Stimulated activated CD4-positive, alpha-beta T cell treated with anti-CD3 and anti-CD28 coated beads, Interleukin-4, amount 100 ng/mL, for 24 hours (primary cell): ENCODE data around the gene MTA1.

Experiments
- DNase-seq: peaks from one replicate; pipeline ENCODE4 v3.0.0-alpha.2; 2020

Gene MTA1

DNA sequence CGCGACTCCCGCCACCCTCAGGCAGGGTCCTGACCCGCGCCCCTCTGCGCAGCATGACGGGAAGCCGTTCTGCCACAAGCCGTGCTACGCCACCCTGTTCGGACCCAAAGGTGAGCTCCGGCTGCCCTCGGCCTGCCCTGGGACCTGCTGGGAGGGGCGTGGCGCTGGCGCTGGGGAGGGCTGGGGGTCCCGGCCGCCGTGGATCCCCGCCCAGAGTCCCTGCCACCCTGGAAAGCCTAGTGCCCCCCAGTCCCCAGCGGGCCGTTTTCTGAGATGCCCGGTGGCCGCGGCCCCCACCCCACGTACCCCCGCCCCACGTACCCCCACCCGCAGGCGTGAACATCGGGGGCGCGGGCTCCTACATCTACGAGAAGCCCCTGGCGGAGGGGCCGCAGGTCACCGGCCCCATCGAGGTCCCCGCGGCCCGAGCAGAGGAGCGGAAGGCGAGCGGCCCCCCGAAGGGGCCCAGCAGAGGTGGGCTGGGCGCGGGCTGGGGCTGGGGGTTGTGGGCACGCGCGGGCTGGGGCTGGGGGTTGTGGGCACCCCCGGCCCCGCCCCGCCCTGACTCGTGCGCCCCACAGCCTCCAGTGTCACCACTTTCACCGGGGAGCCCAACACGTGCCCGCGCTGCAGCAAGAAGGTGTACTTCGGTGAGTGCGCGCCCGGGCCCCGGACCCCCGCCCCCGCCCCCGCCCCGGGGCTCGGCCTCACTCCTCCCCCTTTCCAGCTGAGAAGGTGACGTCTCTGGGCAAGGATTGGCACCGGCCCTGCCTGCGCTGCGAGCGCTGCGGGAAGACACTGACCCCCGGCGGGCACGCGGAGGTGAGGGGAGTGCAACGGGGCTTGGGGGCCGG is 59.0 kb downstream of the MTA1 start:
- no peak for DNase-seq

DNA sequence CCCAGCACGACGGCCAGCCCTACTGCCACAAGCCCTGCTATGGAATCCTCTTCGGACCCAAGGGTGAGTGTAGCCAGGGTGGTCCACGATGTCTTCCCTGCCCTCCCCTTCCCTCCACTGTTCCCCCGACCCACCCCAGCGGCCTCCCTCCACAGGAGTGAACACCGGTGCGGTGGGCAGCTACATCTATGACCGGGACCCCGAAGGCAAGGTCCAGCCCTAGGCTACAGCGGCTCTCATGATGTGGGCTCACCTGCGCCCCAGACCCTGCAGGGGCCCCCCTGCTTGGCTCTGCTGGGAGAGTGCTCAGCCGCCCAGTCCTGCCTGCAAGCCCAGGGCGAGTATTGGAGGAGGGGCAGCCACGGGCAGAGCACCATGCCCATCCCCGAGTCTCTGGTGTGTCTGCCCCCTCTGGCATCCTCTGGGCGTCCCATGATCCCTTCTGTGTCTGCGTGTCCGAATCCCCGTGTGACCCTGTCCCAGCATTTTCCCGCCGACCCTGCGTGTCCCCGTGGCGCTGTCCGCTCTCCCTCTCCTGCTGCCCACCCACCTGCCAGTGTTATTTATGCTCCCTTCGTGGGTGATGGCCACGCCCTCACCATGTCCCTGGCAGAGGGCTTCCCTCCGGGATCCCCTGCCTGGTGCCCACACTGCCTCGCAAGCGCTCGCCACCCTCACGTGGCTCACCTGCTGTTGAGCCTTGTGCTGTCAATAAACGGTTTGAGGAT is 60.0 kb downstream of the MTA1 start:
- no peak for DNase-seq

DNA sequence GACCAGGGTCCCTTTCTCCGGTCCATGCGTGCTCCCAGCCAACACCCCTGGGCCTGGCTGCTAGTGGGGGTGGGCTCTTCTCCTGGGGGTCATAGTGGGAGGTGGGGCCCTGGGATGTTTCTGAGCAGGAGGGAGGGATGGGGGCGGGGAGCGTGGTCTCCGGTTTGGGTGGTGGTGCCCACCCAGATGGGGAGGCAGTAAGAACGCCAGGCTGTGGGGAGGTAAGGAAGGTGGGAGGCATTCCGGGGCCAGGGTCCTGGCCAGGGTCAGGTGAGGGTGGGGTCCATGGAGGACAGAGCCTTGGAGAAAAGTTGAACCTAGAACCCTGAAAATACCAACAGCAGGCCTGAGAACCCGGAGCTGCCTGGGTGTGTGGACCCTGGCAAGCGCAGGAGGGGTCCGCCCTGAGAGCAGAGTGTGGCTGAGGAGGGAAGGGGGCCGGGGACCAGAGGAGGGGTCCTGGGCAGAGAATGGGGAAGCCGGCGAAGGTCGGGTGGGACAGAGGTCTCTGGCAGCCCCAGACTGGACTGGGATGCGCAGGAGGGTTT is 60.6 kb downstream of the MTA1 start:
- no peak for DNase-seq

DNA sequence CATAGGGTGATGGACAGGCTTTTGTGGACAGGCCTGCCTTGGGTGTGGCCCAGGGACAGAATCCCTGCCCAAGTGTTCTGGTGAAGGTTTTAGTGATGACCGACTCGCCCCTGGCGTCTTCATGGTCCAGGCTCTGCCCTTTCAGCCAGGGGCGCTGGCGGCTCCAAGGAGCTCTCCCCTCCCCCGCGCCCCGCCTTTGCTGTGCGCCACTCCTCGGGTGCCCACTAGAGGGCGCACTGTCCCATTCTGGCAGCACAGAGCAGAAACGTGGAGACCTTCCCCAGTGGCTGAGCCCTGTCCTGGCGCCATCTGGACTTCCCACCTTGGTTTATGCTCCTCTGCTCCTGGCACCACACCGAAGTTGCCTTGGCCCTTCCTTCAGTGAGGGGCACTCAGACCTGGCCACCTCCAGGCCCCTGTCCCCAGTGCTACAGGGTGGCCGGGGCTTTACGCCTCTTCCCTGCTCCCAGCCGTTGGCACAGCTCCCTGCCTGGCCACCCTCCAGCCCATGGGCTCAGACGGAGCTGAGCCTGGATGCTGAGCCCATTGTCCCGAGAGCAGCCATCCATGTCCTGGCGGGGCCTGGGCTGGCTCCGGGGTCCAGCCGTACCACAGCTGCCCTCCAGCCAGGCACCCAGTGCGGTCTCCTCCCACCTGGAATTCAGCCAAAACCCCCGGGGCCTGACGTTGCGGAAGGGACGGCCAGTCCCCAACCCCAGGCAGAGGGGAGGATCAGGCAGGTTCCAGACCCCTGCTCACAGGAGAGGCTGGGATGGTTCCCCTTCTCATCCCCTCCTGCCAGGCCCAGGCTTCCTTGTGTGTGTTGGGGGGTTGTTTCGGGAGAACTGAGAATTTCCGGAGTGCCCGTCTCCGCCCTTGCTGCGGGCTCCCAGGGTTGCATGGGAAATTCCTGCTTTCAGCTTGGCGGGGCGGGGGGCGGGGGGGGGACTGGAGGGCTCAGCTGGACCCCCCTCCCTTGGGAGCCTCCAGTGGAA is 61.5 kb downstream of the MTA1 start:
- peak; percentile 90 for DNase-seq

DNA sequence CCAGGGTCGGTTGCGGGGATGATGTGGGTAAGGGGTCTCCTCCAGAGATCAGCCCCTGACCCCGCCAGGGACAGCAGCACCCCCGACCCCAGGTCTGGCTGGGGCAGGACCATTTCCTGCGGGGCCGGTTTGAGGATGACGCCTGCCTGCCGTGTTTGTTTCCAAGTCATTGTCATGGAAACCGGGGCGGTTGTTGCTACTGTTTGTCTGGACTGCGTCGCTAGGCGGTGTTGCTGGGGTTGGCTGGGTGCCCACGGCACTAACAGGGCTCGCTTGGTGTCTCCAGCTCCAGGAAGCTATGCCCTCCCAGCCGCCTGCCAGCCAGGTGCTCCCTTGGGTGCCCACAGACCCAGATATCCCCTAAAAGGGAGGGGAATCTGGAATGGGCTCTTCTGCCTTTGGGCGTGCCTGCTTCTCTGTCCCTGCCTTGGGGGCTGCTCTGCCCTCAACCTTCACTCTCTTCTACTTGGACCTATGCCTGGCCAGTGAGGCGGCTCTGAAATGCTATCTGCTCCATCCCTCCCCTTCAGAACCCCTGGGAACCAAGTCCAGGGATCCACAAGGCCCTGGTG is 62.3 kb downstream of the MTA1 start:
- peak; percentile 93 for DNase-seq

DNA sequence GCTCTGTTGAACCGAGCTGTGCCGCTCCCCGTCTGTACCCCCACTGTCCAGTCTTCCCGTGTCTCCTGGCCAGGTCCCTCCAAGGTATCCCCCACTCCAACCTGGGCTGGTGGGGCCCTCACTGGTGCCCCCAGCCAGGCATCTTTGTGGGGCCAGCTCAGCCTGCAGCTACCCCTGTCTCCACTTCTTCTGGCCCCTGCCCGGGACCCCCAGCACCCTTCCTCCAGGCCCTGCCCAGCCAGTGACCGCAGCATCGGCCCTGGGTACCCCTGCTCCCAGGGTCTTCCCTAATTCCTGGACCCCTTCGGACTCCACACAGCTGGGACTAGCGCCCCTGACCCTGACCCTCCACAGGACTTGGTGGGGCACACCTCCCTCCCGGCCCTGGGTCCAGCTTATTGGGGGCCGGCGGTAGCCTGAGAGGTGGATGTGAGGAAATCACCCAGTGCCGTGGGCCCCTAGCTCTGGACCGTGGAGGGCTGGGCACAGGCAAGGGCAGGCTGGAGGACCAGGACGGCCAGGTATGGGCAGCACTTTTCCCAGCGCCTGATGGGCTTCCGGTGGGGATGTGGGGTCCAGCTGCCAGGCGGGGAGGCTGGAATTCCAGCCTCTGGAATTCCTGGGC is 63.0 kb downstream of the MTA1 start:
- no peak for DNase-seq

DNA sequence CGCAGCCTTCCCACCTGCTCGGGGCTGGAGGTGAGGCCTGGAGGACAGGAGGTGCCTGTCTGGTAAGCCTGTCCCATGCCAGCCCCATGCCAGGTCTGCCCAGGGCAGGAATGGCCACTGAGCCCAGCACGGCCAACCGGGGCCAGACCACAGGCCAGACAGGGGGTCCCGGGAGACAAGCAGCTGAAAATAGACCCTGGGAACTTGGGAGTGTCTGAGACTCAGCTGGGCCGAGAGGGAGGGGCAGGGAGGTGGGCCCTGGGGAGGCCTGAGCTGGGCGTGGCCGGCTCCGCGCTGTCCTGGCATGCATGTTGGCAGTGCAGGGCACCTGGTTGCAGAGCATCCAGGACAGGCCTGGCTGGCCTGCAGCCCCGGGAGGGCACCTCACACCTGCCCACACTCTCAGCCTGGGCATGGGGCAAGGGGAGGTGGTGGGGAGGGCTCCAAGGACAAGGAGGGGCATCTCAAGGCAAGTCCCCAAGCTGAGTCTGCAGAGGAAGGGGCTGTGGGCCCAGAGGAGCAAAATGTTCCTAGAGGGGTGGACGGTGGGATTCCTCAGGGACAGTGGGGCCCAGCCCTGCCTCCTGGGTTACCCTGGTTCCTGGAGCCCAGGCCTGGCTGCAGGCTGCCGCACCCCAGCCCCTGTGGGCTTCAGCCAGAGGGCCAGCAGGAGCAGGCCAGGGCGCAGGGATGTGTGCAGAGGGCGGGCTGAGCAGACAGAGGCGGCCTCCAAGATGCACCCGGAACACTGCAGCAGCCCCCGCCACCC is 63.9 kb downstream of the MTA1 start:
- no peak for DNase-seq

DNA sequence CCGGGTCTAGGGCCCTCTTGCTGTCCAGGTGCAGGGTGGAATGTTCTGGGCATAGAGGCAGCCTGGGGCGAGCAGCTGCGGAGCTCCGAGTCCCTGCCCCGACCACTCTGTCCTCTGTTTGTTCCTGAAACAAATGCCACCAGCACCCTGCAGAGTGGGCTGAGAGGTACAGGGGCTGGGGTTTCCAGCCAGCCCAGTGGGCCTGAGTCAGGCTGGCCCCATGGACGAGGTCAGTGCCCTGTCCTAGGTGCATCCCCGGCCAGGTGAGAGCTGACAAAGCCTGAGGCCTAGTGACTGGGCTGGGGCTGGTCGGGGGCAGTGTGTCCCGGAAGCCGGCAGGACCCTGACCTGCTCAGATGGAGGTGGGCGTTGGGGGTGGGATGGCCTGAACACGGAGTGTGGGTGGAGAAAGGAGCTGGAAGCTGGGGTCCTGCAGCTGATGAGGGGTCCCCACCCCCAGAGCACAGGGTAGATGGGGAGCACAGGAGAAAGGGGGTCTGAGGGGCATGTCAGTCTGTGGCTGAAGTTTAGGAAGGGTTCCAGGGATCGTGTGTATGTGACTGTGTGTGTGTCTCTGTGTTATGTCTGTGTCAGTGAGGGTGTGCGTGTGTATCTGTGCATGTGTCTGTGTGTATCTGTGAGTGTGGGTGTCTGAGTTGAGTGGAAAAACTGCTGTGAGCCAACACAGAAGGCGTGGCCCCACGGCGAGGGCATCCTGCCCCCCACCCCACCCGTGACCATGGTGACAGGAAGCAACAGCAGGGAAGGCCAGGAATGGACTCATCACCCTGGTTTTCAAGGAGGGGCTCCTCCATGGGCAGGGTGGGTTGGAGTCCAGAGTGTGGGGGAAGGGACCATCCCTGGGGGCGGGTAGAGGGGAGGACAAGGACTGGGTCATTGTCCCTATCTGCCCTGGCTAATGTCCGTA is 64.7 kb downstream of the MTA1 start:
- peak; percentile 54 for DNase-seq

DNA sequence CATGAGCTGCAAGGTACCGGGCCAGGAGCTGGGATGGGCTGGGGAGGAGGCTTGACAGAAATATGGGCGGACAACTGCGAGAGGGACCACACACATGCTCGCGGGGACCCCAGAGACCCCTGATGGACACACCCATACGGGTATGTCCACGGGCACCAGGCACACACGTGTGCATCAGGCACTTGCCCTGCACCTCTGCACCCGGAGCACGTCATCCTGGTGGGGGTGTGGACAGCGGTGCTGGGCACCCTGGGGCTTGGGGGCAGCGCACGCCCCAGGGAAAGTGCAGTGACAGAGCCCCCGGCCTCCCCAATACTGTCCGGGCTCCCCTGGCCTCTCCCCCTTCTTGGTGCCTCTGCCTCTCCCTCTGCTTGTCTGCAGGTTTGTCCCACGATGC is 65.4 kb downstream of the MTA1 start:
- no peak for DNase-seq

DNA sequence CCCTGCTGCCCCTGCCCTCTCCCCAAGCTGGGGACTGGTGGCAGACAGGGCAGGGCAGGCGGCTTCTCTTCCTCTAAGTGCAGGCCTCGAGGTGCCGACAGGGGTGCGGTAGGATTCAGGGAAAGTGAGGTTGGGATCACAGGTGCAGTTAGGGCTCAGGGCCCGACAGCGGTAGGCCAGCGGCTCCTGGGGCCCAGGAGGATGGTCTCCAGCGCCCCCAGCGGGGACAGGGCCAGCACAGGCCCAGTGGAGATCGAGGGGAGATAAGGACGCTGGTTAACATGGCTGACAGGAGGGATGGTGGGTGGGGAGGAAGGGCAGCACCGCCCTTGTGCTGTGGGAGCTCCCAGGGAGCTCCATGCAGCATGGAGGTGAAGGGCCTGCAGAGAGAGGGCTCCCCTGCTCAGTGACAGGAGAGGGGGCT is 66.1 kb downstream of the MTA1 start:
- DNase-seq = peak; percentile 47

DNA sequence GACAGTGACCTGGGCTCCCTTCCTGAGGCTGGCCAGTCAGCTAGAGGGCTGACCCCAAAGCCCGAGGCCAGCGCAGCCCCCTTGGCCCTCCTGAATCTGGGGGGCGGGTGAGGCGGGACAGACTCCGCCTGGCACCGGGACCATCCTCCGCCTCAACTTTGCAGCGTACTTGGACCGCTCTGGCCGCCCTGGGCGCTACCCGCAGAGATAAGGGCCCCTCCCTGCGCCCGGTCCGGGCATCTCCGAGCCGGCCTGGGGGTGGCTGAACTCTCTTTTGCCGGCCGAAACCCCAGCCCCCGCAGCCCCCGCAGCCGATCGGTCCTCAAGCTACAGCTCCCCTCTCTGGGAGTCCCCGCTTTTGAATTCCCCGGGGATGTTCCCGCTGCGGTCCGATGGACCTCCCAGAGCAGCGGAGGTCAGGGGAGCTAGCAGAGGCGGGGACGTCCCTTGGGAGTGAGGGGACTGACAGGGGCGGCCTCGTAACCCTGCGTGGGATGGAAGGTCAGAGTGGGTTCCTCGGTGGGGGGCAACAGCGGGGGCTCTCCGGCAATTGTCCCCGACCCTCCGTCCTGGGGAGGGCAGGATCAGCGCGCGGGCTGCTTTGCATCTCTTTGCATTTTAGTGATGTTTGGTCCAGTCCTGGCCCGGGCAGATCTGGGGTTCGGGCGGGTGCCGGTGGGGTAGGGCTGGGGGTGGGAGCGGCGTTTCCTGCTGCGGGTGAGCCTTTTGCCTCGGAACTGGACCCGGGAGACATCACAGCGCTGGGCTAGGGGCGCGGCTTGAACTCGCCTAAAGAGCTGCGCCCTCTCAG is 66.7 kb downstream of the MTA1 start, which contains the start of gene CRIP1:
CRIP1 (plus strand) TSS at position 724 of the 811 bp plus-strand sequence. CDS start 374 bp downstream, outside the sequence.
- DNase-seq = no peak

DNA sequence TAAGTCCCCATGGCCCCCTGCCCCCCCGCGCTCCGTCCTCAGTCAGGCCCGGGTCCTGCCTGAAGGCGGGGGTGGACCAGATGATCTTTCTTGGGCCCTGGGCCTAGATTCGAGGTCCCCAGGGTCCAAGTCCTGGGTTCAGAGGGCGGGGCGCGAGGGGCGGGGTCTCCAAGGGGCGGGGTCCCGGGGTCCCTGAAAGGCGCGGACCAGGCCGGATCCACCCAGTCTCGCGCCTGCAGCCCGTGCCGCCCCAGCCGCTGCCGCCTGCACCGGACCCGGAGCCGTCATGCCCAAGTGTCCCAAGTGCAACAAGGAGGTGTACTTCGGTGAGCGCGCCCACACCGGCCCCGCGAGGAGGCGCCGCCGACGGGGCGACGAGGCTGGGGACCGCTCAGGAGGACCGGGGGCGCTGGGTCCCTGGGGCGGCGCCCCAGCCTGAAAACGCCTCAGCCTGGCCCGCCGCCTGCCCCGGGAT is 67.4 kb downstream of the MTA1 start:
- peak; percentile 52 for DNase-seq

DNA sequence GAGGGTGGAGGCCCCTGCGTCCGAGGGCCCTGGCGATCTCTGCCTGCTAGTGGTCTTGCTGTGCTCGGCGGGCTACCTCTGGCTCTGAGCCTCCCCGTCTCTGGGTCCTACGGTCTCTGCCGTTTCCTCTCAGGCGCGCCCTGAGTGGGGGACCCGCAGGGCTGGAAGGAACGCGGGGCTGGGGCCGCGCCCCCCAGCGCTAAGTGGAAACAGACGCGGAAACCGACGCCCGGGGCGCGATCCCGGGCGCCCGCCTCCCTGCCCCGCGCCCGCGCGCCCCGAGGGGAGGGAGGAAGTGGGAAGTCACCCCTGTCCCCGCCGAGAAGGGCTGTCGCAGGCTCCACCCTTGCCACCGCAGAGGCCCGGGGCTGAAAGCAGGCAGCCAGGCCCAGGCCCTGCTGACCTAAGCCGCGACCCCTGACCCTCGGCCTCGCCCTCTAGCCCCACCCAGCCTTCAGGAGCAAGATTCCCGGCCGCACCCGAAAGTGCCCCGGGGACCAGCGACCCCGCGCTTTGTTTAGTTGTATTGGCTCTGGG is 67.9 kb downstream of the MTA1 start:
- peak; percentile 57 for DNase-seq

DNA sequence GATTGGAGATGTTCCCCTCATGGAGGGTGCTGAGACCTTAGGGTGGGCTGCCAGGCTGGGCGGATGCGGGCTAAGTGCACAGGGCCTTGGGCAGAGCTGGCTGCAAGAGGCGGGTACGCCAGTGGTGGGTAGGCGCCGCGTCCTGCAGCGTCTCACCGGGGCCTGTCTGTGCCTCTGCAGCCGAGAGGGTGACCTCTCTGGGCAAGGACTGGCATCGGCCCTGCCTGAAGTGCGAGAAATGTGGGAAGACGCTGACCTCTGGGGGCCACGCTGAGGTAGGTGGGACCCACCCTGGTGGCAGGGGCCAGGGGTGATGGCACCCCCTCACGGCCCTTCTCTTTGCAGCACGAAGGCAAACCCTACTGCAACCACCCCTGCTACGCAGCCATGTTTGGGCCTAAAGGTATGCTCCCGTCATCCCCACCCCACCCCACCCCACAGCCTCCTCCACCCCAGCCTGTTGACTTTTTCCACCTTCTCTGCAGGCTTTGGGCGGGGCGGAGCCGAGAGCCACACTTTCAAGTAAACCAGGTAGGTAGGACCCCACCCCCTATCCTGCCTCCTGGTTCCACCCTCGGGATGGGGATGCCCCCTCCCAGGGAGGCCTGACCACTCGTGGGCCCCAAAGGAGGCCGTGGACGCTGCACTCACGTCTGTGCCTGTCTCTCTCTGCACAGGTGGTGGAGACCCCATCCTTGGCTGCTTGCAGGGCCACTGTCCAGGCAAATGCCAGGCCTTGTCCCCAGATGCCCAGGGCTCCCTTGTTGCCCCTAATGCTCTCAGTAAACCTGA is 68.6 kb downstream of the MTA1 start:
- DNase-seq = no peak

DNA sequence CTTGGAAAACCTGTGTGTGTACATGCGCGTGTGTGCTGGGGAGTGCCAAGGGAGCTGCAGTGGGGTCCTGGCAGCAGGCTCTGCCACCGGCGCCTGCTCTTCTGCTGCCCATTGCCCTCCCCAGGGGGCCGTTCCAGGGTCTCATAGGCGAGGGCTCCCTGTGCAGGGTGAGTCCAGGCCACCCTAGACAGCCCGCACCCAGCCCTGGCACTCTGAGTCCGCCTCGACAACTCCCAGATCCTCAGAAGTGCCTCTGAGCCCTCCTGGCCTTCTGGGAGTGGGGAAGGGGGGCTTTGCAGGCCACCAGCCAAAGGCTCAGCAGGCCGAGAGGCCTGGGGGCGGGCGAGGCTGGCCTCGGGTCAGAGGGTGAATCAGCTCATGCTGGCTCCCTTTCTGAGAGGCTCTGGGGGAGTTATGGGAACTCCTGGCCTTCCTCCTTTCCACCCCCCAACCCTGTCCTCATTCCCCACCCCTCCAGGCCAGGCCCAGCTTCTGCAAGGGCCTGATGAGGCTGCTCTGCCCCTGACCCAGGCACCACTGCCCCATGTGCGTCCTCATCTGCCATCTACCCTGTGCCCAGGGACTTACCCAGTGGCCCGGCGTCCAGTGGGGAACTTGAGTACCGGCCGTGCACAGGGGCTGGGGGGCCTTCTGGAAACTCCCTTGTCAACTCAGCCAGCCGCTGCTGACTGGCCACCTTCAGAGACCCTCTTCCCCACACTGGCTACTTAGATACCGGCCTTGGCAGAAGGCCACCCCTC is 69.3 kb downstream of the MTA1 start:
- no peak for DNase-seq

DNA sequence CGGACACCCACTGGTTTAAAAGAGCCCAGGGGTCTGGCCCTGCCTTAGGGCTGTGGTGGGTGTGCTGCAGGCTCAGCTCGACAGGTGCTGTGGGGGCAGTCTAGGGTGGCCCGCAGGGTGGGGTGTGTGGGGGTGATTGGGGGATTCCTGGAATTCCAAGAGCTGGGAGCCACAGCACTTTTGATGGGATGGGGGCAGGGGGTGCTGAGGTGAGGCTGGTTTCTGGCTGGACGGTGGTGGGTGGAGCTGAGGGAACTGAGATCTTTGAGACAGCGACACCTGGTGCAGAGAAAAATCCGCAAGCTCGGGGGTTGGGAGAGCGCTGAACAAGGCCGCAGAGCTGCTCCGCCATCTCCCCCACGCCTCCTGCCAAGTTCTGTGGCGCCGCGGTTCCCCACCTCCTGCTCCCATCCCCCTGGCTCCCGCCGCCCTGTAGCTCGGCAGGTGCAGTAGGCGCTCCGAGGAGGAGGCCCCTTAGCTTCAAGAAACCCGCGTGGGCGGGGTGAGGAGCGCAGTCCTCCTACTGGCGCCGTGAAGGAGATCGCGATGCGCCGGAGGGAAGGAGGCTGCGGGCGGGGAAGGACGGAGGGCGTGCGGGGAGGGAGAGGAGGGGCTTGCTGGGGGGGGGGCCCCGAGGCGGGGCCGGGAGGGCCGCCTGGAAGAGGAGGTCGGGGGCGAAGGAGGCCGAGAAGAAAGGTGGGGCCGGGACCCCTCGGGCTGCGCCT is 70.1 kb downstream of the MTA1 start:
- peak; percentile 87 for DNase-seq
